H1 (cell line): Measurements from ENCODE around the gene LRRTM4. TPM values are rescaled to one million over a fixed set of nuclear protein-coding genes. Genes with fewer than 3 reads are reported as not detected.

Source experiments
- CTCF ChIA-PET: fragments of 300-600 bp; sonication (Branson Sonifier 250); formaldehyde crosslinking; loops from one replicate; lab custom pipeline; 2021; ENCODE audit not compliant: partially characterized antibody; lab: Charles Lee
- POLR2A ChIA-PET: fragments of 300-600 bp; sonication (Branson Sonifier 250); formaldehyde crosslinking; loops from one replicate; lab custom pipeline; 2021; ENCODE audit warnings: inconsistent platforms; ENCODE audit not compliant: partially characterized antibody; lab: Charles Lee
- DNase-seq, 2 experiments: peaks; one replicate each; pipeline versions ENCODE4 v3.0.0 to v3.0.0-alpha.2; 2010 to 2022; ENCODE audit warnings: low spot score in 2 of 2, low read depth in 1 of 2, mixed read lengths in 1 of 2
- FAIRE-seq: peaks from 2 replicates; lab custom pipeline; 2011; peaks lifted over from hg19 to GRCh38; lab: Jason Lieb, UNC
- H2AFZ ChIP-seq: 2 replicates; pipeline ENCODE4 v1.8.1; 2012; ENCODE audit warnings: low read length, inconsistent platforms
- H2AK5ac ChIP-seq: 2 replicates; pipeline ENCODE4 v1.6.1; 2013; ENCODE audit warnings: low read depth, low read length
- H2BK120ac ChIP-seq: replicated peaks from 2 replicates; pipeline ENCODE3; 2013; ENCODE audit warnings: low read depth, low read length, inconsistent platforms
- H2BK12ac ChIP-seq: 2 replicates; pipeline ENCODE4 v1.6.1; 2013; ENCODE audit warnings: low read depth, low read length
- H2BK15ac ChIP-seq: 2 replicates; pipeline ENCODE4 v1.6.1; 2013; ENCODE audit warnings: low read length
- H2BK20ac ChIP-seq: 2 replicates; pipeline ENCODE4 v1.6.1; 2013; ENCODE audit warnings: low read length
- H2BK5ac ChIP-seq: 2 replicates; pipeline ENCODE4 v1.6.1; 2013; ENCODE audit warnings: low read depth, low read length
- H3K14ac ChIP-seq: 2 replicates; pipeline ENCODE4 v1.6.1; 2013; ENCODE audit warnings: inconsistent platforms; ENCODE audit not compliant: insufficient read length
- H3K18ac ChIP-seq: 2 replicates; pipeline ENCODE4 v1.6.1; 2013; ENCODE audit warnings: low read length; ENCODE audit errors: extremely low read depth
- H3K23ac ChIP-seq: 2 replicates; pipeline ENCODE4 v1.6.1; 2013; ENCODE audit warnings: inconsistent platforms; ENCODE audit not compliant: insufficient read length
- H3K23me2 ChIP-seq: 2 replicates; pipeline ENCODE4 v1.6.1; 2013; ENCODE audit warnings: low read depth, low read length
- H3K27ac ChIP-seq: 2 replicates; pipeline ENCODE4 v1.6.1; 2011; ENCODE audit warnings: low read depth, low read length, inconsistent platforms
- H3K27me3 ChIP-seq, 4 experiments: replicated peaks in 1 of 4; 1 replicate in 1 of 4; 2 replicates in 3 of 4; pipeline versions ENCODE4 v1.6.1 to v1.8.1; 2011 to 2013; ENCODE audit warnings: low read length in 3 of 4, mild to moderate bottlenecking in 3 of 4, inconsistent platforms in 2 of 4, mixed read lengths in 2 of 4, moderate library complexity in 1 of 4; ENCODE audit not compliant: control insufficient read depth in 3 of 4, insufficient read depth in 3 of 4; ENCODE audit errors: extremely low read depth in 1 of 4
- H3K36me3 ChIP-seq, 4 experiments: 2 replicates each; pipeline versions ENCODE4 v1.6.1 to v1.8.1; 2011 to 2013; ENCODE audit warnings: mild to moderate bottlenecking in 4 of 4, low read length in 3 of 4, moderate library complexity in 2 of 4, control low read depth in 1 of 4, inconsistent platforms in 1 of 4; ENCODE audit not compliant: insufficient read depth in 4 of 4, control insufficient read depth in 2 of 4
- H3K4ac ChIP-seq: replicated peaks from 2 replicates; pipeline ENCODE3; 2013; ENCODE audit warnings: low read length, low read depth, mixed read lengths, inconsistent platforms; ENCODE audit not compliant: insufficient read length
- H3K4me1 ChIP-seq, 4 experiments: replicated peaks in 1 of 4; 1 replicate in 1 of 4; 2 replicates in 3 of 4; pipeline versions ENCODE4 v1.6.1 to v1.8.1; 2011 to 2013; ENCODE audit warnings: low read length in 3 of 4, inconsistent platforms in 2 of 4, mixed read lengths in 1 of 4; ENCODE audit not compliant: insufficient read depth in 4 of 4, control insufficient read depth in 3 of 4
- H3K4me2 ChIP-seq, 2 experiments: 2 replicates each; pipeline versions ENCODE4 v1.6.1 to v1.8.1; 2011 to 2013; ENCODE audit warnings: low read depth in 2 of 2, low read length in 2 of 2, control low read depth in 1 of 2, inconsistent platforms in 1 of 2, mild to moderate bottlenecking in 1 of 2; ENCODE audit not compliant: insufficient read depth in 1 of 2
- H3K4me3 ChIP-seq, 4 experiments: fragments of 200-600, 300-600 bp in 1 of 4; sonication (generic), shearing (Covaris generic), sonication (Bioruptor Twin) in 1 of 4; 2 replicates each; pipeline versions ENCODE4 v1.5.1 to v1.8.1; 2011 to 2016; ENCODE audit warnings: low read length in 4 of 4, low read depth in 3 of 4, control low read depth in 2 of 4, inconsistent platforms in 2 of 4, mild to moderate bottlenecking in 2 of 4, mixed read lengths in 1 of 4, moderate library complexity in 1 of 4; ENCODE audit not compliant: insufficient read depth in 2 of 4; ENCODE audit errors: extremely low read depth in 1 of 4
- H3K56ac ChIP-seq: replicated peaks from 2 replicates; pipeline ENCODE3; 2013; ENCODE audit warnings: low read depth, mild to moderate bottlenecking, mixed read lengths, low read length, inconsistent platforms; ENCODE audit not compliant: insufficient read length
- H3K79me1 ChIP-seq: 2 replicates; pipeline ENCODE4 v1.6.1; 2013; ENCODE audit warnings: low read depth, low read length, control low read depth
- H3K79me2 ChIP-seq, 2 experiments: 2 replicates each; pipeline versions ENCODE4 v1.6.1 to v1.8.1; 2012 to 2013; ENCODE audit warnings: low read length in 2 of 2, mild to moderate bottlenecking in 2 of 2, inconsistent platforms in 1 of 2; ENCODE audit not compliant: insufficient read depth in 2 of 2, control insufficient read depth in 1 of 2
- H3K9ac ChIP-seq, 4 experiments: replicated peaks in 1 of 4; 1 replicate in 1 of 4; 2 replicates in 3 of 4; pipeline versions ENCODE4 v1.6.1 to v1.8.1; 2011 to 2013; ENCODE audit warnings: low read depth in 3 of 4, low read length in 3 of 4, control low read depth in 2 of 4, mild to moderate bottlenecking in 2 of 4, moderate library complexity in 2 of 4, inconsistent platforms in 1 of 4; ENCODE audit errors: extremely low read depth in 1 of 4
- H3K9me3 ChIP-seq, 2 experiments: 2 replicates each; pipeline versions ENCODE4 v1.6.1 to v1.8.1; 2012 to 2013; ENCODE audit warnings: mild to moderate bottlenecking in 2 of 2, moderate library complexity in 2 of 2, control low read depth in 1 of 2, inconsistent platforms in 1 of 2, low read depth in 1 of 2, low read length in 1 of 2, mixed read lengths in 1 of 2; ENCODE audit not compliant: insufficient read depth in 2 of 2
- H4K20me1 ChIP-seq, 2 experiments: replicated peaks in 1 of 2; 2 replicates each; pipeline versions ENCODE3 to v1.8.1; 2011 to 2013; ENCODE audit warnings: inconsistent platforms in 2 of 2, low read length in 2 of 2, mild to moderate bottlenecking in 1 of 2; ENCODE audit not compliant: insufficient read depth in 2 of 2, control insufficient read depth in 1 of 2
- H4K5ac ChIP-seq: 2 replicates; pipeline ENCODE4 v1.6.1; 2013; ENCODE audit warnings: low read length, low read depth, mixed read lengths, inconsistent platforms; ENCODE audit not compliant: insufficient read length
- H4K8ac ChIP-seq: 2 replicates; pipeline ENCODE4 v1.8.0; 2013; ENCODE audit warnings: mild to moderate bottlenecking, moderate library complexity, low read length, inconsistent platforms; ENCODE audit not compliant: insufficient read depth; ENCODE audit errors: extremely low read depth
- H4K91ac ChIP-seq: replicated peaks from 2 replicates; pipeline ENCODE3; 2013; ENCODE audit warnings: low read length, mixed read lengths, inconsistent platforms; ENCODE audit not compliant: insufficient read length
- BRCA1 ChIP-seq: IDR thresholded peaks from 2 replicates; pipeline ENCODE4 v1.6.1; 2012; ENCODE audit warnings: low read depth, low read length, improper control_type of control experiment
- KDM5A ChIP-seq: fragments of 200-600 bp; IDR thresholded peaks from 2 replicates; pipeline ENCODE4 v1.7.1; 2012; ENCODE audit warnings: mild to moderate bottlenecking, low read length, inconsistent platforms, mixed read lengths
- NRF1 ChIP-seq: IDR thresholded peaks from 2 replicates; pipeline ENCODE4 v1.6.1; 2011; ENCODE audit warnings: mild to moderate bottlenecking, low read depth, low read length, improper control_type of control experiment
- RFX5 ChIP-seq: IDR thresholded peaks from 2 replicates; pipeline ENCODE4 v1.6.1; 2011; ENCODE audit warnings: low read depth, low read length, improper control_type of control experiment, borderline replicate concordance
- SP2 ChIP-seq: IDR thresholded peaks from 2 replicates; pipeline ENCODE4 v1.6.1; 2012; ENCODE audit warnings: mild to moderate bottlenecking, low read length, inconsistent platforms
- SP4 ChIP-seq: IDR thresholded peaks from 2 replicates; pipeline ENCODE4 v1.6.1; 2012; ENCODE audit warnings: low read length, inconsistent platforms
- TEAD4 ChIP-seq: IDR thresholded peaks from 2 replicates; pipeline ENCODE4 v1.6.1; 2012; ENCODE audit warnings: low read depth, low read length, inconsistent platforms, mixed read lengths
- WGBS, 2 experiments: shearing (Covaris generic) in 1 of 2; methylation state at CpG; one replicate each; pipeline versions ENCODE4 v1.1.6 to v1.1.7; 2013 to 2015; ENCODE audit warnings: low lambda C conversion rate in 2 of 2, mixed read lengths in 2 of 2, inconsistent platforms in 1 of 2, low coverage in 1 of 2, missing lambda C conversion rate in 1 of 2; ENCODE audit not compliant: insufficient replicate concordance in 2 of 2, insufficient coverage in 1 of 2, insufficient read length in 1 of 2; ENCODE audit errors: extremely low coverage in 1 of 2, missing lambda C conversion rate in 1 of 2; 5-methylcytosine and 5-hydroxymethylcytosine counted together
- polyA plus RNA-seq, 7 experiments: library from polyadenylated mRNA; depleted of rRNA in 3 of 7; stranded (reverse) in 5 of 7; unstranded in 2 of 7; fragments of >200 nt in 5 of 7; fragments of 200-250 nt in 2 of 7; gene quantifications; 1 replicate in 5 of 7; 2 replicates in 1 of 7; 4 replicates in 1 of 7; pipeline versions ENCODE4 v1.2.1 to v1.2.3, GENCODE V29; 2011 to 2013; ENCODE audit warnings: missing spikeins in 2 of 7, mixed read lengths in 2 of 7
- total RNA-seq: library from RNA; stranded (reverse); fragmentation: NEBNext Ultra II Directional; extraction: Animal tissue kit (Norgen Biotek cat#: 25700); gene quantifications from 2 replicates; pipeline ENCODE4 v1.2.1, GENCODE V29; 2021

Gene LRRTM4
- total and polyA plus RNA-seq, 2 of the 8 experiments (the other 6 are each of a cell fraction or from before 2014, with no cell fraction given) = 3.6 to 9.5 TPM

- no peak overlapping the region for H3K9ac ChIP-seq
- H2AFZ ChIP-seq = no peak overlapping the region
- H3K4ac ChIP-seq = no peak overlapping the region
- no peak overlapping the region for H2BK20ac ChIP-seq
- H3K9me3 ChIP-seq = no peaks in the 10 kb centered on the region
- no peaks in the 10 kb centered on the region for H3K23me2 ChIP-seq
- no peak overlapping the region for H2BK120ac ChIP-seq
- H3K79me2 ChIP-seq = no peaks in the 10 kb centered on the region
- H3K18ac ChIP-seq = no peak overlapping the region
- FAIRE-seq = no peak
- H2BK12ac ChIP-seq = no peak overlapping the region
- no peak overlapping the region for H3K4me3 ChIP-seq
- H2BK15ac ChIP-seq = no peak overlapping the region
- no peak overlapping the region for H3K23ac ChIP-seq
- CTCF ChIA-PET = no interaction called here
- H4K20me1 ChIP-seq = no peaks in the 10 kb centered on the region
- H3K27ac ChIP-seq = no peak overlapping the region
- TF ChIP-seq NRF1 (no peak), SP2 (no peak), KDM5A (no peak), RFX5 (no peak), SP4 (no peak), BRCA1 (no peak), TEAD4 (no peak)
- TF ChIP-seq, all 59 proteins: peak for 0
- no peaks in the 10 kb centered on the region for H3K79me1 ChIP-seq
- no peak overlapping the region for H3K56ac ChIP-seq
- no peak overlapping the region for H3K14ac ChIP-seq
- H2BK5ac ChIP-seq = no peak overlapping the region
- no peak for DNase-seq
- no peak overlapping the region for H4K91ac ChIP-seq
- no peak overlapping the region for H4K5ac ChIP-seq
- no peaks in the 10 kb centered on the region for H3K27me3 ChIP-seq
- no peak overlapping the region for H2AK5ac ChIP-seq
- H3K4me1 ChIP-seq = no peaks in the 10 kb centered on the region
- 81% methylated on average over 1 of the region's 1 CpG; no CpG with 5 or more reads in 1 of the 2 experiments for WGBS, 2 experiments
- POLR2A ChIA-PET = no interaction called here
- no peaks in the 10 kb centered on the region for H3K36me3 ChIP-seq
- no peak overlapping the region for H3K4me2 ChIP-seq
- no peak overlapping the region for H4K8ac ChIP-seq
These were observed 673.1 kb downstream of the LRRTM4 start for GRCh38 chr2:76849086-76849485.
